Measurements from ENCODE around the gene ACTL8. TPM values are rescaled to one million over a fixed set of nuclear protein-coding genes. Genes with fewer than 3 reads are reported as not detected.

Gene ACTL8
- total RNA-seq, 1 experiment from 2014 or later, result not detected

GRCh38 chr1:17732475-17732874 lies 22.7 kb upstream of the ACTL8 start:
- Histone ChIP-seq H3K9me3 (ENCODE audit: control insufficient read depth, insufficient read depth, low read depth, low read length) (no peaks in the 10 kb centered on the region), H3K36me3 (ENCODE audit: control insufficient read depth, insufficient read depth, low read length) (no peaks in the 10 kb centered on the region), H3K27me3 (ENCODE audit: control insufficient read depth, insufficient read depth, low read length) (no peaks in the 10 kb centered on the region), H3K4me3 (ENCODE audit: low read depth in 2 of 2, low read length in 2 of 2) (no peak overlapping the region), H3K4me1 (ENCODE audit: control insufficient read depth, insufficient read depth, low read length) (no peaks in the 10 kb centered on the region), H3K27ac (ENCODE audit: low read length) (no peak overlapping the region)
- ChIA-PET POLR2A (no interaction called here), CTCF (no interaction called here)
- intact Hi-C loops (cut with micrococcal nuclease; ENCODE audit: unreplicated experiment), result no loop called here
- ATAC-seq (no peak), DNase-seq (ENCODE audit: low read depth, low spot score) (no peak)
- TF ChIP-seq, protein P1, sequence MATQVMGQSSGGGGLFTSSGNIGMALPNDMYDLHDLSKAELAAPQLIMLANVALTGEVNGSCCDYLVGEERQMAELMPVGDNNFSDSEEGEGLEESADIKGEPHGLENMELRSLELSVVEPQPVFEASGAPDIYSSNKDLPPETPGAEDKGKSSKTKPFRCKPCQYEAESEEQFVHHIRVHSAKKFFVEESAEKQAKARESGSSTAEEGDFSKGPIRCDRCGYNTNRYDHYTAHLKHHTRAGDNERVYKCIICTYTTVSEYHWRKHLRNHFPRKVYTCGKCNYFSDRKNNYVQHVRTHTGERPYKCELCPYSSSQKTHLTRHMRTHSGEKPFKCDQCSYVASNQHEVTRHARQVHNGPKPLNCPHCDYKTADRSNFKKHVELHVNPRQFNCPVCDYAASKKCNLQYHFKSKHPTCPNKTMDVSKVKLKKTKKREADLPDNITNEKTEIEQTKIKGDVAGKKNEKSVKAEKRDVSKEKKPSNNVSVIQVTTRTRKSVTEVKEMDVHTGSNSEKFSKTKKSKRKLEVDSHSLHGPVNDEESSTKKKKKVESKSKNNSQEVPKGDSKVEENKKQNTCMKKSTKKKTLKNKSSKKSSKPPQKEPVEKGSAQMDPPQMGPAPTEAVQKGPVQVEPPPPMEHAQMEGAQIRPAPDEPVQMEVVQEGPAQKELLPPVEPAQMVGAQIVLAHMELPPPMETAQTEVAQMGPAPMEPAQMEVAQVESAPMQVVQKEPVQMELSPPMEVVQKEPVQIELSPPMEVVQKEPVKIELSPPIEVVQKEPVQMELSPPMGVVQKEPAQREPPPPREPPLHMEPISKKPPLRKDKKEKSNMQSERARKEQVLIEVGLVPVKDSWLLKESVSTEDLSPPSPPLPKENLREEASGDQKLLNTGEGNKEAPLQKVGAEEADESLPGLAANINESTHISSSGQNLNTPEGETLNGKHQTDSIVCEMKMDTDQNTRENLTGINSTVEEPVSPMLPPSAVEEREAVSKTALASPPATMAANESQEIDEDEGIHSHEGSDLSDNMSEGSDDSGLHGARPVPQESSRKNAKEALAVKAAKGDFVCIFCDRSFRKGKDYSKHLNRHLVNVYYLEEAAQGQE (IDR thresholded peaks at IDR 0.05; ENCODE audit: insufficient read depth in 1 of 2, low read depth in 2 of 2, low read length in 1 of 2), result no peak
- TF ChIP-seq TCF7L2 (IDR thresholded peaks at IDR 0.05; ENCODE audit: low read depth, low read length), result no peak
- TF ChIP-seq SIN3A (IDR thresholded peaks at IDR 0.05; ENCODE audit: borderline replicate concordance, insufficient read depth, low read depth, low read length), result no peak
- TF ChIP-seq POLR2AphosphoS5 (IDR thresholded peaks at IDR 0.05; ENCODE audit: low read depth, low read length), result no peak
- TF ChIP-seq, protein P2, sequence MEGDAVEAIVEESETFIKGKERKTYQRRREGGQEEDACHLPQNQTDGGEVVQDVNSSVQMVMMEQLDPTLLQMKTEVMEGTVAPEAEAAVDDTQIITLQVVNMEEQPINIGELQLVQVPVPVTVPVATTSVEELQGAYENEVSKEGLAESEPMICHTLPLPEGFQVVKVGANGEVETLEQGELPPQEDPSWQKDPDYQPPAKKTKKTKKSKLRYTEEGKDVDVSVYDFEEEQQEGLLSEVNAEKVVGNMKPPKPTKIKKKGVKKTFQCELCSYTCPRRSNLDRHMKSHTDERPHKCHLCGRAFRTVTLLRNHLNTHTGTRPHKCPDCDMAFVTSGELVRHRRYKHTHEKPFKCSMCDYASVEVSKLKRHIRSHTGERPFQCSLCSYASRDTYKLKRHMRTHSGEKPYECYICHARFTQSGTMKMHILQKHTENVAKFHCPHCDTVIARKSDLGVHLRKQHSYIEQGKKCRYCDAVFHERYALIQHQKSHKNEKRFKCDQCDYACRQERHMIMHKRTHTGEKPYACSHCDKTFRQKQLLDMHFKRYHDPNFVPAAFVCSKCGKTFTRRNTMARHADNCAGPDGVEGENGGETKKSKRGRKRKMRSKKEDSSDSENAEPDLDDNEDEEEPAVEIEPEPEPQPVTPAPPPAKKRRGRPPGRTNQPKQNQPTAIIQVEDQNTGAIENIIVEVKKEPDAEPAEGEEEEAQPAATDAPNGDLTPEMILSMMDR (IDR thresholded peaks at IDR 0.05), result no peak
- no TSS peak for BruUV-seq (replicated peaks)
- in situ Hi-C loops (cut with HindIII; ENCODE audit: low pct_unique_long_range_greater_than_20kb, low sequenced_read_pairs), result no loop called here

- in situ Hi-C loops (cut with HindIII; ENCODE audit: low pct_unique_long_range_greater_than_20kb, low sequenced_read_pairs), result no loop called here
- H3K9me3 ChIP-seq (ENCODE audit: control insufficient read depth, insufficient read depth, low read depth, low read length), result no peaks in the 10 kb centered on the region
- intact Hi-C loops (cut with micrococcal nuclease; ENCODE audit: unreplicated experiment), result no loop called here
- no peak overlapping the region for H3K4me3 ChIP-seq (ENCODE audit: low read depth in 2 of 2, low read length in 2 of 2)
- TF ChIP-seq, protein P1 (IDR thresholded peaks at IDR 0.05; ENCODE audit: insufficient read depth in 1 of 2, low read depth in 2 of 2, low read length in 1 of 2), result no peak
- H3K36me3 ChIP-seq (ENCODE audit: control insufficient read depth, insufficient read depth, low read length), result no peaks in the 10 kb centered on the region
- DNase-seq (ENCODE audit: low read depth, low spot score), result no peak
- BruUV-seq (replicated peaks), result no TSS peak
- ChIA-PET CTCF (no interaction called here), POLR2A (no interaction called here)
- no peak overlapping the region for H3K27ac ChIP-seq (ENCODE audit: low read length)
- H3K4me1 ChIP-seq (ENCODE audit: control insufficient read depth, insufficient read depth, low read length), result no peaks in the 10 kb centered on the region
- no peak for ATAC-seq
- no peaks in the 10 kb centered on the region for H3K27me3 ChIP-seq (ENCODE audit: control insufficient read depth, insufficient read depth, low read length)
These were observed 21.5 kb upstream of the ACTL8 start for GRCh38 chr1:17733661-17734060.

All from Panc1 (cell line).